Uterus (tissue), 4 donors: Measurements from ENCODE around the gene ARSD. TPM values are rescaled to one million over a fixed set of nuclear protein-coding genes. Genes with fewer than 3 reads are reported as not detected.

Experiments
- DNase-seq, 2 donors: peaks; one replicate each; pipeline ENCODE4 v3.0.0-alpha.2; 2019 to 2020
- H3K27ac ChIP-seq, 2 donors: fragments of 200-600 bp; sonication (generic); 1 replicate in 1 of 2; 2 replicates in 1 of 2; pipeline ENCODE4 v1.5.1; 2016 to 2018
- H3K27me3 ChIP-seq, 2 donors: fragments of 200-600 bp; sonication (generic); one replicate each; pipeline ENCODE4 v1.5.1; 2018 to 2019; ENCODE audit warnings: control low read depth in 1 of 2
- H3K36me3 ChIP-seq, 2 donors: fragments of 200-600 bp; sonication (generic); one replicate each; pipeline ENCODE4 v1.5.1; 2019; ENCODE audit warnings: control low read depth in 1 of 2
- H3K4me1 ChIP-seq, 2 donors: fragments of 200-600 bp; sonication (generic); one replicate each; pipeline ENCODE4 v1.5.1; 2018 to 2019; ENCODE audit warnings: control low read depth in 1 of 2
- H3K4me3 ChIP-seq, 2 donors: fragments of 200-600 bp; sonication (generic); 1 replicate in 1 of 2; 2 replicates in 1 of 2; pipeline ENCODE4 v1.5.1; 2018 to 2019; ENCODE audit warnings: mild to moderate bottlenecking in 1 of 2
- H3K9me3 ChIP-seq, 2 donors: fragments of 200-600 bp; sonication (generic); one replicate each; pipeline ENCODE4 v1.5.1; 2019; ENCODE audit warnings: control low read depth in 1 of 2
- CTCF ChIP-seq, 4 experiments: fragments of 200-600 bp in 2 of 4; fragments of 450-650 bp in 2 of 4; sonication (generic) in 2 of 4; IDR thresholded peaks; one replicate each; pipeline ENCODE4 v1.5.1; 2016 to 2019; ENCODE audit warnings: antibody characterized with exemption in 4 of 4, mild to moderate bottlenecking in 2 of 4, moderate library complexity in 1 of 4
- POLR2A ChIP-seq, 2 donors: fragments of 450-650 bp; IDR thresholded peaks; one replicate each; pipeline ENCODE4 v1.6.1; 2016; ENCODE audit warnings: antibody characterized with exemption in 2 of 2, mild to moderate bottlenecking in 1 of 2, moderate library complexity in 1 of 2
- intact Hi-C: fragments of 100-400 bp; cut with DNase I; formaldehyde crosslinking; loops from one replicate; pipeline ENCODE4 v1.15.1; 2023; ENCODE audit warnings: low total_unique reads
- total RNA-seq, 4 donors: library from RNA; depleted of rRNA in 3 of 4; stranded (reverse); fragments of >200 nt in 3 of 4; gene quantifications; one replicate each; pipeline versions ENCODE4 v1.1.0 to v1.2.4, GENCODE V29; 2014 to 2023
- donor health status: DM: yes; HTN: yes; CAD: no.

The ARSD gene
- total RNA-seq, 4 donors from 2014 or later = 14.3 to 46.8 (median 25.5) TPM

- H3K4me3 ChIP-seq = no peak overlapping the region
- no peak overlapping the region for H3K27ac ChIP-seq
- no peaks in the 10 kb centered on the region for H3K27me3 ChIP-seq
- no peaks in the 10 kb centered on the region for H3K36me3 ChIP-seq
- H3K9me3 ChIP-seq = no peaks in the 10 kb centered on the region
- no peaks in the 10 kb centered on the region for H3K4me1 ChIP-seq
- no peak for TF ChIP-seq POLR2A (IDR thresholded peaks at IDR 0.05)
- TF ChIP-seq CTCF (IDR thresholded peaks at IDR 0.05) = no peak
- intact Hi-C loops = no loop called here
- DNase-seq = no peak
Observed at GRCh38 chrX:2917767-2918166, 11.4 kb downstream of the ARSD start.

- Histone ChIP-seq H3K4me3 (no peak overlapping the region), H3K27me3 (no peaks in the 10 kb centered on the region), H3K4me1 (no peaks in the 10 kb centered on the region), H3K9me3 (no peaks in the 10 kb centered on the region), H3K27ac (no peak overlapping the region), H3K36me3 (no peaks in the 10 kb centered on the region)
- TF ChIP-seq POLR2A (IDR thresholded peaks at IDR 0.05) (no peak), CTCF (IDR thresholded peaks at IDR 0.05) (no peak)
- DNase-seq = no peak
- intact Hi-C loops = no loop called here
Observed at GRCh38 chrX:2913118-2913517, 16.0 kb downstream of the ARSD start.

- TF ChIP-seq CTCF (IDR thresholded peaks at IDR 0.05) (no peak), POLR2A (IDR thresholded peaks at IDR 0.05) (no peak)
- H3K4me1 ChIP-seq = no peaks in the 10 kb centered on the region
- no peak for DNase-seq
- H3K27ac ChIP-seq = no peak overlapping the region
- intact Hi-C loops = no loop called here
- H3K27me3 ChIP-seq = no peaks in the 10 kb centered on the region
- no peak overlapping the region for H3K4me3 ChIP-seq
- H3K9me3 ChIP-seq = no peaks in the 10 kb centered on the region
- no peaks in the 10 kb centered on the region for H3K36me3 ChIP-seq
Observed at GRCh38 chrX:2910109-2910508, 19.0 kb downstream of the ARSD start.

- DNase-seq = no peak
- no peak for TF ChIP-seq CTCF (IDR thresholded peaks at IDR 0.05)
- Histone ChIP-seq H3K9me3 (no peaks in the 10 kb centered on the region), H3K36me3 (no peaks in the 10 kb centered on the region), H3K27me3 (no peaks in the 10 kb centered on the region), H3K4me1 (no peaks in the 10 kb centered on the region), H3K4me3 (no peak overlapping the region), H3K27ac (no peak overlapping the region)
- intact Hi-C loops = no loop called here
Observed at GRCh38 chrX:2908125-2908685, 20.9 kb downstream of the ARSD start.

- Histone ChIP-seq H3K4me1 (no peaks in the 10 kb centered on the region), H3K27ac (no peak overlapping the region), H3K27me3 (no peaks in the 10 kb centered on the region), H3K4me3 (no peak overlapping the region), H3K9me3 (no peaks in the 10 kb centered on the region), H3K36me3 (no peaks in the 10 kb centered on the region)
- intact Hi-C loops = no loop called here
- DNase-seq = no peak
- TF ChIP-seq CTCF (IDR thresholded peaks at IDR 0.05) = no peak
- no peak for TF ChIP-seq POLR2A (IDR thresholded peaks at IDR 0.05)
Observed at GRCh38 chrX:2907295-2907694, 21.8 kb downstream of the ARSD start.
